Naive B cell (primary cell): Measurements from ENCODE around the gene PRKAG2. TPM values are rescaled to one million over a fixed set of nuclear protein-coding genes. Genes with fewer than 3 reads are reported as not detected.
A peak's percentile ranks its signal among the peaks of the same experiment; 100 is the strongest.

Source experiments
- ATAC-seq, 2 donors: fragments of 150-1000 bp; cut with Tn5 transposase; 2 replicates each; pipeline ENCODE4 v1.10.0; 2021; ENCODE audit warnings: low read depth in 2 of 2, mild to moderate bottlenecking in 2 of 2, moderate library complexity in 2 of 2
- DNase-seq: peaks from one replicate; pipeline ENCODE4 v3.0.0; 2022
- H3K27ac Mint-ChIP-seq, 6 donors: one replicate each; pipeline ENCODE4 v1.8.0; 2020 to 2022; ENCODE audit warnings: mild to moderate bottlenecking in 6 of 6, mixed read lengths in 6 of 6, moderate library complexity in 5 of 6, inconsistent platforms in 2 of 6
- H3K27me3 Mint-ChIP-seq, 3 donors: one replicate each; pipeline ENCODE4 v1.8.0; 2021 to 2022; ENCODE audit warnings: mixed read lengths in 3 of 3, mild to moderate bottlenecking in 1 of 3
- H3K36me3 Mint-ChIP-seq, 2 donors: one replicate each; pipeline ENCODE4 v1.8.0; 2020 to 2022; ENCODE audit warnings: mixed read lengths in 2 of 2, inconsistent platforms in 1 of 2, mild to moderate bottlenecking in 1 of 2
- H3K4me1 Mint-ChIP-seq, 3 donors: one replicate each; pipeline ENCODE4 v1.8.0; 2020 to 2022; ENCODE audit warnings: mixed read lengths in 3 of 3, inconsistent platforms in 1 of 3, mild to moderate bottlenecking in 1 of 3, moderate library complexity in 1 of 3
- H3K4me3 Mint-ChIP-seq, 8 donors: one replicate each; pipeline ENCODE4 v1.8.0; 2020 to 2022; ENCODE audit warnings: mild to moderate bottlenecking in 8 of 8, mixed read lengths in 8 of 8, moderate library complexity in 8 of 8, inconsistent platforms in 2 of 8
- H3K9me3 Mint-ChIP-seq, 7 donors: one replicate each; pipeline ENCODE4 v1.8.0; 2020 to 2022; ENCODE audit warnings: mixed read lengths in 7 of 7, mild to moderate bottlenecking in 5 of 7, inconsistent platforms in 2 of 7, moderate library complexity in 1 of 7
- polyA plus RNA-seq, 6 donors: library from polyadenylated mRNA; unstranded; fragments of 300-500 nt; fragmentation: Illumina TruSeq; gene quantifications; one replicate each; pipeline ENCODE4 v1.2.3, GENCODE V29; 2021; ENCODE audit warnings: low read depth in 6 of 6

PRKAG2 gene
- polyA plus RNA-seq, 6 donors from 2014 or later: 16.2 to 25.4 (median 20.0) TPM

DNA sequence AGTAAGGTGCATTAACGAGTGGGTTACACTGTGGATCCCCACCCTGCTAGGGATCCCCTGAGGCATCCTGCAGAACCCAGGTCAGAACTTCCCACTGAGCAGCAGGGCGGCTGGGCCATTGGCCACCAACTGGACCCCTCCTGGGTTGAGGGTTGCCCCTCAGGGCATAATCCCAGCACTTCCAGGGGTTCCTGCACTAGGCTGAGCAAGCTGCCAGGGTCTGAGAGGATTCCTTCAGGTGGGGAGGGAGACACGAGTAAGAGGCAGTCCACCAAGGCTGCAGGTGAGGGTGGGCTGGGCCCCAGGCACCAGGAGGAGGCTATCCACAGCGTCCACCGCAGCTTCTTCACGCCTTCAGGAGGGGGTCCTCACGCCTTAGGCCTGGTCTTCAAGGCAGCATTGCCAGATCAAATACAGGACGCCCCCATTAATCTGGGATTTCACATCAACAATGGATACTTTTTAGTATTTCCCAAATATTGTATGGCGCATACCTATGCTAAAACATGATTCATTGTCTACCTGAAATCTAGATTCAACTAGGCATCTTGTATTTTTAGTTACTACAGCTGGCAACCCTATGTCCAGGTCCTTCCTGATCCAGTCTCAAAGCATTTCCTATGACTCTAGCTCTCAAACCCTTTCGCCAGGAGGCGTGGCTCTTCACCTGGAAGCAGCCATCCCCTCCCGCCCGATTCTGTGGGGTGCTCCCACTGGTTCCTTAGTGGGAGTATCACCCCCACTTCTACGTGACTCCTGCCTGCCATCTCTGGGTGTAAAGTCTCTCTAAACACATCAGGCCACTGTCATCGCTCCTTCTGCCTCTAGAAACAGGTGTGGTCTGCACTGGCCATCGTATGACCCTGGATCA lies 4.1 kb downstream of the PRKAG2 start:
- H3K4me1 Mint-ChIP-seq: peaks cover 38 to 60% (median 44%) of the 10 kb centered on the region in 3 donors
- H3K27me3 Mint-ChIP-seq: no peaks in the 10 kb centered on the region
- peak overlapping the region in 2 of 6 donors; percentile 42 to 47 for H3K27ac Mint-ChIP-seq
- H3K9me3 Mint-ChIP-seq: no peaks in the 10 kb centered on the region
- peak overlapping the region in 1 of 8 donors; percentile 4 for H3K4me3 Mint-ChIP-seq
- DNase-seq: no peak
- ATAC-seq: no peak
- H3K36me3 Mint-ChIP-seq: no peaks in the 10 kb centered on the region

GRCh38 chr7:151871904-151872303 lies 5.0 kb downstream of the PRKAG2 start:
- ATAC-seq: no peak
- H3K27ac Mint-ChIP-seq: peak overlapping the region in 2 of 6 donors; percentile 47 to 60
- peak overlapping the region in 1 of 8 donors; percentile 45 for H3K4me3 Mint-ChIP-seq

DNA sequence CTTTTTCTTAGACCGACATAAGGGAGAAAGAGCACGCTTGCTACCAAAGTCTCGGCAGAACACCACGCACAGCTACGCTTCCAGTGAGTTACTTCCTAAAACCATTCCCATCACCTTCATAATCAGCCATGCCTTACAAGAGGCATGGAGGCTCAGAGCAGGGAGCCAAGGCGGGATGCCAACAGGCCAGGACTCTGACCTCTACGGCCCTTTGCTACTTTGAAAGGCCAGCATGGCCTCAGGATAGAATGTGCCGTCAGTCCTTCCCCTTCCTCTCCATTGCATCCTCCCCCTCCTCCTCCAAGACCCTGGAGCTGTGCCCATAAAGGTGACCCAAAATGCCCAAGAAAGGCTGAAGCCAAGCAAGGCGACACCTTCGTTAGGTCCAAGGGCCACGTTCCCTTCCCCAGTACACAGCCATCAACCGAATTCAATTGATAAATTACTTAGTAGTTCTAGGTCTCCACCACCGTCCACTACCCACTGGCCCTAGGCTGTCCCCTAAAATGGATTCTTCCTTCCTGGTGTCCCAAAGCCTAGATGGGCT lies 5.7 kb downstream of the PRKAG2 start:
- ATAC-seq (no peak), DNase-seq (no peak)
- Mint-ChIP-seq H3K4me3 (no peak overlapping the region), H3K27me3 (no peaks in the 10 kb centered on the region), H3K27ac (peak overlapping the region in 1 of 6 donors; percentile 32), H3K4me1 (peaks cover 40 to 66% (median 51%) of the 10 kb centered on the region in 3 donors), H3K36me3 (no peaks in the 10 kb centered on the region), H3K9me3 (no peaks in the 10 kb centered on the region)

More at GRCh38 chr7:151871904-151872303, 5.0 kb downstream of the PRKAG2 start:
- DNase-seq: no peak
- Mint-ChIP-seq H3K4me1 (peaks cover 38 to 66% (median 51%) of the 10 kb centered on the region in 3 donors), H3K36me3 (no peaks in the 10 kb centered on the region), H3K27me3 (no peaks in the 10 kb centered on the region), H3K9me3 (no peaks in the 10 kb centered on the region)

DNA sequence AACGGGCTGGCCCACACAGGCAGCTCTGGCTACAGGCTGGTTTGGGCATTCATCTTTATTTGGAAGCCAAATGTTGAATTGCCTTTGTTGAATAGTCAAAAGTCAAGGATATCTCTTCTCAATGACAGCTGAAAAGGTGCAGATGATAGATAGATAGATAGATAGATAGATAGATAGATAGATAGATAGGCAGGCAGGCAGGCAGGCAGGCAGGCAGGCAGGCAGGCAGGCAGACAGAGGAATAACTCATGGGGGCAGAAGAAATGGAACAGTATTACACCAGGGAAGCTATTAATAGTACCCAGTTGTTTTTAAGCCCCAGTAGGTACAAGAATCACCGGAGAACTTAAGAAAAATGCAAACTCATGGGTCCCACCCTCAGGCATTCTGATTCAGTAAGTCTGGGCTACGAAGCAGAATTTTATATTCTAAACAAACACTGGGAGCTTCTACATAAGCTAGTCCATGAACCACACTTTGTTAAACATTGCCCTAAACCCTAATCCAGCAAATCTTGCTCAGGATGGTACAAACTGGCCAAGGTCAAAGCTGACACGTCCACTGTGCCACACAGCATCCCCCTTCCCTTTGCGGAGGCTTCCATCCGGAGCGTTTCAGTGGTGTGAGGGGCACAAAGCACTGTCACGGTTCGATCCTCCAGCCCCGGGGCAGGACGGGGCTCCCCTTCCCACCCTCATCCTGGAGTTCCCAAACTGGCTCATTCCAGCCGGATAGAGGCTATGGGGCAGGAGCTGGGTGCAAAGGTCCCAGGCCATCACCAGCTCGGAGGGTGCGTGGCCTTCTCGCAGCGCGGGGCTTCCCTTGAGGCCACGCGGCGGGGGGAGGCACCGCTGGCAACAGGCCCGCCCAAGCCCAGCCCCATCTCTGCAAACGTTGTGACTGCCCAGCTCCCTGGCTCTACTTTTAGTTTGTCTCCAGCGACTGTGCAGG lies 6.7 kb downstream of the PRKAG2 start:
- no peaks in the 10 kb centered on the region for H3K36me3 Mint-ChIP-seq
- no peaks in the 10 kb centered on the region for H3K9me3 Mint-ChIP-seq
- H3K4me1 Mint-ChIP-seq: peaks cover 40 to 69% (median 57%) of the 10 kb centered on the region in 3 donors
- H3K27ac Mint-ChIP-seq: peak overlapping the region in 1 of 6 donors; percentile 22
- peak overlapping the region in 1 of 8 donors; percentile 18 for H3K4me3 Mint-ChIP-seq
- no peak for ATAC-seq
- H3K27me3 Mint-ChIP-seq: no peaks in the 10 kb centered on the region
- no peak for DNase-seq

- H3K27ac Mint-ChIP-seq: peak overlapping the region in 1 of 6 donors; percentile 55
Observed at GRCh38 chr7:151869455-151869854, 7.5 kb downstream of the PRKAG2 start.

GRCh38 chr7:151869109-151869428 lies 7.8 kb downstream of the PRKAG2 start:
- H3K27ac Mint-ChIP-seq: peak overlapping the region in 1 of 6 donors; percentile 55
- no peaks in the 10 kb centered on the region for H3K27me3 Mint-ChIP-seq
- no peaks in the 10 kb centered on the region for H3K36me3 Mint-ChIP-seq
- ATAC-seq (no peak), DNase-seq (no peak)
- H3K4me1 Mint-ChIP-seq: peaks cover 44 to 76% (median 62%) of the 10 kb centered on the region in 3 donors
- no peaks in the 10 kb centered on the region for H3K9me3 Mint-ChIP-seq
- H3K4me3 Mint-ChIP-seq: no peak overlapping the region

More at GRCh38 chr7:151869455-151869854, 7.5 kb downstream of the PRKAG2 start:
- H3K9me3 Mint-ChIP-seq: no peaks in the 10 kb centered on the region
- no peak for ATAC-seq
- no peaks in the 10 kb centered on the region for H3K27me3 Mint-ChIP-seq
- H3K4me1 Mint-ChIP-seq: peaks cover 40 to 72% (median 59%) of the 10 kb centered on the region in 3 donors
- DNase-seq: no peak
- no peak overlapping the region for H3K4me3 Mint-ChIP-seq
- no peaks in the 10 kb centered on the region for H3K36me3 Mint-ChIP-seq

- peak overlapping the region in 1 of 6 donors; percentile 37 for H3K27ac Mint-ChIP-seq
- ATAC-seq: no peak
- peaks cover 49 to 79% (median 68%) of the 10 kb centered on the region in 3 donors for H3K4me1 Mint-ChIP-seq
- H3K4me3 Mint-ChIP-seq: peak overlapping the region in 1 of 8 donors; percentile 29
- H3K9me3 Mint-ChIP-seq: no peaks in the 10 kb centered on the region
- DNase-seq: no peak
- no peaks in the 10 kb centered on the region for H3K27me3 Mint-ChIP-seq
- no peaks in the 10 kb centered on the region for H3K36me3 Mint-ChIP-seq
Observed at GRCh38 chr7:151868396-151869108, 8.4 kb downstream of the PRKAG2 start.

GRCh38 chr7:151867912-151868311 lies 9.0 kb downstream of the PRKAG2 start:
- no peak overlapping the region for H3K27ac Mint-ChIP-seq
- ATAC-seq: no peak

GRCh38 chr7:151866761-151867655 lies 9.9 kb downstream of the PRKAG2 start:
- H3K27ac Mint-ChIP-seq: no peak overlapping the region
- no peak overlapping the region for H3K4me3 Mint-ChIP-seq
- H3K9me3 Mint-ChIP-seq: no peaks in the 10 kb centered on the region
- no peak for DNase-seq
- H3K36me3 Mint-ChIP-seq: no peaks in the 10 kb centered on the region
- no peak for ATAC-seq
- H3K4me1 Mint-ChIP-seq: peaks cover 52 to 69% (median 69%) of the 10 kb centered on the region in 3 donors
- H3K27me3 Mint-ChIP-seq: no peaks in the 10 kb centered on the region

More at GRCh38 chr7:151867912-151868311, 9.0 kb downstream of the PRKAG2 start:
- DNase-seq: no peak
- Mint-ChIP-seq H3K27me3 (no peaks in the 10 kb centered on the region), H3K4me1 (peaks cover 51 to 73% (median 72%) of the 10 kb centered on the region in 3 donors), H3K9me3 (no peaks in the 10 kb centered on the region), H3K4me3 (no peak overlapping the region), H3K36me3 (no peaks in the 10 kb centered on the region)

- no peaks in the 10 kb centered on the region for H3K36me3 Mint-ChIP-seq
- no peak overlapping the region for H3K27ac Mint-ChIP-seq
- DNase-seq (no peak), ATAC-seq (no peak)
- peaks cover 42 to 60% (median 59%) of the 10 kb centered on the region in 3 donors for H3K4me1 Mint-ChIP-seq
- H3K27me3 Mint-ChIP-seq: no peaks in the 10 kb centered on the region
- no peaks in the 10 kb centered on the region for H3K9me3 Mint-ChIP-seq
- H3K4me3 Mint-ChIP-seq: no peak overlapping the region
Observed at GRCh38 chr7:151866028-151866427, 10.9 kb downstream of the PRKAG2 start.

DNA sequence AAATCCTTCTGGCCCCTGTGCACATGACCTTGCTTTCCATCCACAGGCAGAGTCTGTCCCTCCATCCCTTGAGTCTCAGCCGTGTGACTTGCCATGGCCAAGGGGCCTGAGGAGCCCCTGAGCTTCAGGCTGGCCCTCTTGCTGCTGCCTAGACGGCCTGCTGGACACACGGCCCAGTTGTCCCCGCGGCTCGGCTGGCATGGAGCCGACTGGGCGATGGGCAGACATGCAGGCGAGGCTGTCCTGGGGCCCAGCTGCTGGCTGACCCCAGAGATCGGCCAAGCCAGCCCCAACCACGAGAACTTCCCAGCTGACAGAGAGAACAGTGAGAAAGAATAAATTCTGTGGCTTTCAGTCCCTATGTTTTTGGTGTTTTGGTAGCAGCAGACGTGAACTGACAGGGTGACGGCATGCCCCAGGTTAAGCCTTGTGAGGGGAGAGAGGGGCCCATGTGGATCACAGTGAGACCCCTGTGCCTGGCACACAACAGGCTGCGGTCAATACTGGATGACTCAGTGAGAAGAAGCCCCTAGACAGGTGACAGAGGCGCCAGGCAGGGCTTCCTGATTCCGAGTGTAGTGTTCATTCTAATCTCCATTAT lies 11.7 kb downstream of the PRKAG2 start:
- peak overlapping the region in 2 of 6 donors; percentile 60 to 68 for H3K27ac Mint-ChIP-seq
- no peak overlapping the region for H3K4me3 Mint-ChIP-seq
- H3K27me3 Mint-ChIP-seq: no peaks in the 10 kb centered on the region
- no peaks in the 10 kb centered on the region for H3K36me3 Mint-ChIP-seq
- no peaks in the 10 kb centered on the region for H3K9me3 Mint-ChIP-seq
- H3K4me1 Mint-ChIP-seq: peaks cover 42 to 55% (median 53%) of the 10 kb centered on the region in 3 donors
- ATAC-seq (no peak), DNase-seq (no peak)
